GM10248 (cell line): Measurements from ENCODE around the gene SMARCA5.

ENCODE experiments used
- CTCF ChIA-PET: fragments of 300-600 bp; sonication (Branson Sonifier 250); formaldehyde crosslinking; extraction: SDS; loops from one replicate; lab custom pipeline; 2021; ENCODE audit warnings: antibody characterized with exemption; lab: Yijun Ruan, JAX
- POLR2A ChIA-PET: fragments of 350-650 bp; sonication (Branson Sonifier 250); formaldehyde crosslinking; extraction: SDS; loops from one replicate; lab custom pipeline; 2020; ENCODE audit warnings: antibody characterized with exemption; lab: Yijun Ruan, JAX
- DNase-seq: peaks from one replicate; pipeline ENCODE4 v3.0.0; 2012; ENCODE audit errors: extremely low spot score
- TF ChIP-seq, protein P1 (sequence below): IDR thresholded peaks from 2 replicates; pipeline ENCODE4 v1.5.1; 2012; ENCODE audit warnings: mild to moderate bottlenecking, low read depth; ENCODE audit errors: extremely low read depth, missing control alignments, control extremely low read depth

The SMARCA5 gene

GRCh38 chr4:143599827-143600226 is 86.3 kb downstream of the SMARCA5 start:
- no peak for DNase-seq
- ChIA-PET CTCF (no interaction called here), POLR2A (no interaction called here)
- TF ChIP-seq, protein P1, sequence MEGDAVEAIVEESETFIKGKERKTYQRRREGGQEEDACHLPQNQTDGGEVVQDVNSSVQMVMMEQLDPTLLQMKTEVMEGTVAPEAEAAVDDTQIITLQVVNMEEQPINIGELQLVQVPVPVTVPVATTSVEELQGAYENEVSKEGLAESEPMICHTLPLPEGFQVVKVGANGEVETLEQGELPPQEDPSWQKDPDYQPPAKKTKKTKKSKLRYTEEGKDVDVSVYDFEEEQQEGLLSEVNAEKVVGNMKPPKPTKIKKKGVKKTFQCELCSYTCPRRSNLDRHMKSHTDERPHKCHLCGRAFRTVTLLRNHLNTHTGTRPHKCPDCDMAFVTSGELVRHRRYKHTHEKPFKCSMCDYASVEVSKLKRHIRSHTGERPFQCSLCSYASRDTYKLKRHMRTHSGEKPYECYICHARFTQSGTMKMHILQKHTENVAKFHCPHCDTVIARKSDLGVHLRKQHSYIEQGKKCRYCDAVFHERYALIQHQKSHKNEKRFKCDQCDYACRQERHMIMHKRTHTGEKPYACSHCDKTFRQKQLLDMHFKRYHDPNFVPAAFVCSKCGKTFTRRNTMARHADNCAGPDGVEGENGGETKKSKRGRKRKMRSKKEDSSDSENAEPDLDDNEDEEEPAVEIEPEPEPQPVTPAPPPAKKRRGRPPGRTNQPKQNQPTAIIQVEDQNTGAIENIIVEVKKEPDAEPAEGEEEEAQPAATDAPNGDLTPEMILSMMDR = no peak

GRCh38 chr4:143606480-143606879 is 93.0 kb downstream of the SMARCA5 start:
- ChIA-PET CTCF (interaction anchor here (1.4 kb wide), 1 partner anchor 14 kb away, joined by 3 read pairs; no protein-coding TSS in a partner anchor), POLR2A (no interaction called here)
- DNase-seq = no peak
- TF ChIP-seq, protein P1 = no peak
